Upper lobe of left lung (tissue), 4 donors: Measurements from ENCODE around the gene RNASE9.

Experiments used
- CTCF ChIP-seq, 6 experiments: fragments of 450-650 bp in 4 of 6; fragments of 200-600 bp in 2 of 6; sonication (generic) in 2 of 6; IDR thresholded peaks; one replicate each; pipeline ENCODE4 v1.5.1; 2016 to 2019; ENCODE audit warnings: antibody characterized with exemption in 6 of 6
- EP300 ChIP-seq, 4 donors: sonication (generic); formaldehyde crosslinking; IDR thresholded peaks; one replicate each; pipeline ENCODE4 v1.5.1; 2017; ENCODE audit warnings: antibody characterized with exemption in 4 of 4, control low read depth in 2 of 4
- POLR2A ChIP-seq, 4 donors: fragments of 450-650 bp; IDR thresholded peaks; one replicate each; pipeline ENCODE4 v1.5.1; 2016 to 2017; ENCODE audit warnings: antibody characterized with exemption in 4 of 4, mild to moderate bottlenecking in 2 of 4
- POLR2AphosphoS5 ChIP-seq, 2 donors: sonication (generic); formaldehyde crosslinking; IDR thresholded peaks; one replicate each; pipeline ENCODE4 v1.5.1; 2017; ENCODE audit warnings: antibody characterized with exemption in 2 of 2

GRCh38 chr14:20530771-20531571, 29.9 kb downstream of the RNASE9 start:
- TF ChIP-seq EP300 (IDR thresholded peaks at IDR 0.05) (no peak), CTCF (IDR thresholded peaks at IDR 0.05) (peak in 5 of 6 experiments; percentile 42 to 57 (median 50)), POLR2A (IDR thresholded peaks at IDR 0.05) (no peak), POLR2AphosphoS5 (IDR thresholded peaks at IDR 0.05) (no peak)
